Measurements from ENCODE around the gene SMURF2. TPM values are rescaled to one million over a fixed set of nuclear protein-coding genes. Genes with fewer than 3 reads are reported as not detected.

The SMURF2 gene
- total and polyA plus RNA-seq, 9 of the 15 experiments (the other 6 are each of a cell fraction or from before 2014, with no cell fraction given) = 3.8 to 22.0 (median 14.8) TPM

- no peak for DNase-seq (ENCODE audit: extremely low read depth in 1 of 4, low spot score in 3 of 4)
- Histone ChIP-seq H3K9ac (ENCODE audit: insufficient read depth in 1 of 2, low read depth in 2 of 2, low read length in 2 of 2) (no peak overlapping the region), H3K27me3 (ENCODE audit: control insufficient read depth in 2 of 2, insufficient read depth in 2 of 2, low read length in 2 of 2) (no peaks in the 10 kb centered on the region; a peak in 1 of 5 replicates), H3K27ac (ENCODE audit: extremely low read depth, low read depth, low read length) (no peak overlapping the region), H4K20me1 (replicated peaks; ENCODE audit: control insufficient read depth, insufficient read depth, low read length) (no peaks in the 10 kb centered on the region), H3K36me3 (ENCODE audit: control insufficient read depth, insufficient read depth, low read length) (no peaks in the 10 kb centered on the region), H3K4me2 (ENCODE audit: insufficient read depth, low read length) (no peak overlapping the region), H3K4me1 (replicated peaks in 1 of 2; ENCODE audit: control insufficient read depth in 2 of 2, insufficient read depth in 2 of 2, low read length in 2 of 2) (no peaks in the 10 kb centered on the region; a peak in 1 of 5 replicates), H3K9me3 (replicated peaks; ENCODE audit: control insufficient read depth, insufficient read depth, low read depth, low read length) (no peaks in the 10 kb centered on the region), H3K79me2 (ENCODE audit: control insufficient read depth, insufficient read depth, low read length) (no peaks in the 10 kb centered on the region), H3K9me1 (ENCODE audit: control insufficient read depth, insufficient read depth, low read length) (no peaks in the 10 kb centered on the region), H3K4me3 (no peak overlapping the region), H2AFZ (ENCODE audit: low read depth, low read length) (no peak overlapping the region)
- intact Hi-C loops (cut with micrococcal nuclease) = no loop called here
- no peak for ATAC-seq
- CTCF ChIA-PET (ENCODE audit: low intra/inter-chr PET ratio) = no interaction called here
- BruUV-seq (replicated peaks) = no TSS peak
- in situ Hi-C loops (cut with MboI) = no loop called here
- 50% methylated on average over 5 of the region's 5 CpGs for WGBS (ENCODE audit: insufficient coverage, low coverage, missing lambda C conversion rate)
- TF ChIP-seq CBX5 (IDR thresholded peaks at IDR 0.05; ENCODE audit: borderline replicate concordance, low read depth) = no peak
- TF ChIP-seq THRA (IDR thresholded peaks at IDR 0.05) = no peak
- TF ChIP-seq CAMTA2 (CRISPR knock-in tag; conservative IDR thresholded peaks at IDR 0.05) = no peak
- TF ChIP-seq ZNF133 (CRISPR knock-in tag; IDR thresholded peaks at IDR 0.05) = no peak
- no peak for FAIRE-seq
- POLR2A ChIA-PET = interaction anchor here (0.9 kb wide), 1 partner anchor 18 kb away, joined by 3 read pairs; no protein-coding TSS in a partner anchor
These were observed 26.4 kb upstream of the SMURF2 start for GRCh38 chr17:64688481-64688880.

GRCh38 chr17:64687961-64688360 lies 25.9 kb upstream of the SMURF2 start:
- ChIA-PET POLR2A (interaction anchor here (0.9 kb wide), 1 partner anchor 18 kb away, joined by 3 read pairs; no protein-coding TSS in a partner anchor), CTCF (ENCODE audit: low intra/inter-chr PET ratio) (no interaction called here)
- Histone ChIP-seq H4K20me1 (replicated peaks; ENCODE audit: control insufficient read depth, insufficient read depth, low read length) (no peaks in the 10 kb centered on the region), H3K27me3 (ENCODE audit: control insufficient read depth in 2 of 2, insufficient read depth in 2 of 2, low read length in 2 of 2) (no peaks in the 10 kb centered on the region; a peak in 1 of 5 replicates), H3K9me3 (replicated peaks; ENCODE audit: control insufficient read depth, insufficient read depth, low read depth, low read length) (no peaks in the 10 kb centered on the region), H3K4me1 (replicated peaks in 1 of 2; ENCODE audit: control insufficient read depth in 2 of 2, insufficient read depth in 2 of 2, low read length in 2 of 2) (no peaks in the 10 kb centered on the region; a peak in 1 of 5 replicates), H3K4me2 (ENCODE audit: insufficient read depth, low read length) (no peak overlapping the region), H3K79me2 (ENCODE audit: control insufficient read depth, insufficient read depth, low read length) (no peaks in the 10 kb centered on the region), H2AFZ (ENCODE audit: low read depth, low read length) (no peak overlapping the region), H3K36me3 (ENCODE audit: control insufficient read depth, insufficient read depth, low read length) (no peaks in the 10 kb centered on the region), H3K9me1 (ENCODE audit: control insufficient read depth, insufficient read depth, low read length) (no peaks in the 10 kb centered on the region), H3K4me3 (no peak overlapping the region), H3K27ac (ENCODE audit: extremely low read depth, low read depth, low read length) (no peak overlapping the region), H3K9ac (ENCODE audit: insufficient read depth in 1 of 2, low read depth in 2 of 2, low read length in 2 of 2) (no peak overlapping the region)
- intact Hi-C loops (cut with micrococcal nuclease) = no loop called here
- no TSS peak for BruUV-seq (replicated peaks)
- DNase-seq (ENCODE audit: extremely low read depth in 1 of 4, low spot score in 3 of 4) (no peak), ATAC-seq (no peak), FAIRE-seq (no peak)
- WGBS (ENCODE audit: insufficient coverage, low coverage, missing lambda C conversion rate) = 34% methylated on average over 5 of the region's 5 CpGs
- in situ Hi-C loops (cut with MboI) = no loop called here
- TF ChIP-seq TFAP4 (CRISPR knock-in tag; IDR thresholded peaks at IDR 0.05; ENCODE audit: borderline replicate concordance) (no peak), ZNF561 (CRISPR knock-in tag; conservative IDR thresholded peaks at IDR 0.05) (no peak), ZNF507 (tag; conservative IDR thresholded peaks at IDR 0.05) (no peak), AFF1 (IDR thresholded peaks at IDR 0.05; ENCODE audit: low read depth in 1 of 2, partially characterized antibody in 2 of 2) (no peak), RAD21 (CRISPR knock-in tag; conservative IDR thresholded peaks at IDR 0.05 in 1 of 2, IDR thresholded peaks at IDR 0.05 in 1 of 2) (no peak)

Measured in K562 (cell line).